Right atrium auricular region (tissue), 2 donors: Measurements from ENCODE around the gene MRTFA. TPM values are rescaled to one million over a fixed set of nuclear protein-coding genes. Genes with fewer than 3 reads are reported as not detected.

ENCODE experiments used
- DNase-seq: peaks from one replicate; pipeline ENCODE4 v3.0.0-alpha.2; 2019; ENCODE audit warnings: low spot score
- H3K27ac ChIP-seq, 2 donors: fragments of 200-600 bp; sonication (generic); 1 replicate in 1 of 2; 2 replicates in 1 of 2; pipeline ENCODE4 v1.5.1; 2016 to 2019
- H3K27me3 ChIP-seq, 2 donors: fragments of 200-600 bp; sonication (generic); one replicate each; pipeline versions ENCODE4 v1.5.1 to v1.6.0; 2017 to 2019
- H3K36me3 ChIP-seq: fragments of 200-600 bp; sonication (generic); one replicate; pipeline ENCODE4 v1.5.1; 2016
- H3K4me1 ChIP-seq, 2 donors: fragments of 200-600 bp; sonication (generic); one replicate each; pipeline versions ENCODE4 v1.5.1 to v1.6.0; 2017 to 2019
- H3K4me3 ChIP-seq, 2 donors: fragments of 200-600 bp; sonication (generic); 1 replicate in 1 of 2; 2 replicates in 1 of 2; pipeline ENCODE4 v1.5.1; 2017 to 2019; ENCODE audit warnings: mild to moderate bottlenecking in 1 of 2, moderate library complexity in 1 of 2
- H3K9me3 ChIP-seq, 2 donors: fragments of 200-600 bp; sonication (generic); one replicate each; pipeline ENCODE4 v1.5.1; 2019
- total RNA-seq, 2 donors: library from RNA; depleted of rRNA; stranded (reverse); fragments of >200 nt; gene quantifications; one replicate each; pipeline ENCODE4 v1.1.0, GENCODE V29; 2016
- TF ChIP-seq, protein P1 (sequence below), 2 donors: fragments of 200-600 bp; sonication (generic); IDR thresholded peaks; one replicate each; pipeline ENCODE4 v1.5.1; 2019; ENCODE audit warnings: antibody characterized with exemption in 2 of 2

Gene MRTFA
- total RNA-seq, 2 donors from 2014 or later, result 45.8 to 55.2 TPM

DNA sequence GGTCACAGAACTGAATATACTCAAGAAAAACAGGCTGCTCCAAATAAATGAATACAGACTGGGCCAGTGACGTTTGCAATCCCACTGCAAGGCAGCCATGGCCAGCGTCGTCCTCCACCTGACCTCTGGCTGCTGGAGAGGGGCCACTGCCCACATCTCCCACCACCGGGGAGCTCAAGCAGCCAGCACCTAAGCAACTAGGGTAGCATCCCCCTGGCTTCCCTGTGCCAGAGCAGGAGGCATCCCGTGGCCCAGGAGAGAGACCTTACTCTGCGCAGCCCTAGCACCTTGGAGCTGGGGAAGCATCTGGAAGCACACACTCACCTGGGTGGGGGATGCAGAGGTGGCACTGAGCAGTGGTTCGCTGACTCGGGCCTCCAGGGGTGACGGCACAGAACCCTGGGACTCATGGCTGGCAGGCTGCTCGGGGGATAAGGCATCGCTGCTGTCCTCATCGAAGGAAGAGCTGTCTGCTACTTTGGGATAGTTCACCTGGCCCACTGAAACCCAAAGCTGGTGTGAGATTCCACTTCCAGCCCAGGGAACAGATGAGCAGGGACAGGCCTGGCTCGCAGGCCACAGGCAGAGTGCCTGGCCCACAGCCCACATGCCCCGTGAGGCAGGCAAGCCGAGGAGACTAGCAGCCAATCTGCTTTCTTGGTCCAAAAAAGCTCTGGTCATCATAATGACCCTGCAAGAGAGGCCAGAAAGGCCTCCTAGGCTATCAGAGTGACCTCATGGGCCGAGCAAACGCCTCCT is 212.5 kb downstream of the MRTFA start:
- Histone ChIP-seq H3K36me3 (peaks cover 88% of the 10 kb centered on the region), H3K4me3 (no peak overlapping the region), H3K27me3 (no peaks in the 10 kb centered on the region), H3K9me3 (no peaks in the 10 kb centered on the region), H3K27ac (no peak overlapping the region), H3K4me1 (peaks cover 0 to 43% of the 10 kb centered on the region in 2 donors)
- TF ChIP-seq, protein P1, sequence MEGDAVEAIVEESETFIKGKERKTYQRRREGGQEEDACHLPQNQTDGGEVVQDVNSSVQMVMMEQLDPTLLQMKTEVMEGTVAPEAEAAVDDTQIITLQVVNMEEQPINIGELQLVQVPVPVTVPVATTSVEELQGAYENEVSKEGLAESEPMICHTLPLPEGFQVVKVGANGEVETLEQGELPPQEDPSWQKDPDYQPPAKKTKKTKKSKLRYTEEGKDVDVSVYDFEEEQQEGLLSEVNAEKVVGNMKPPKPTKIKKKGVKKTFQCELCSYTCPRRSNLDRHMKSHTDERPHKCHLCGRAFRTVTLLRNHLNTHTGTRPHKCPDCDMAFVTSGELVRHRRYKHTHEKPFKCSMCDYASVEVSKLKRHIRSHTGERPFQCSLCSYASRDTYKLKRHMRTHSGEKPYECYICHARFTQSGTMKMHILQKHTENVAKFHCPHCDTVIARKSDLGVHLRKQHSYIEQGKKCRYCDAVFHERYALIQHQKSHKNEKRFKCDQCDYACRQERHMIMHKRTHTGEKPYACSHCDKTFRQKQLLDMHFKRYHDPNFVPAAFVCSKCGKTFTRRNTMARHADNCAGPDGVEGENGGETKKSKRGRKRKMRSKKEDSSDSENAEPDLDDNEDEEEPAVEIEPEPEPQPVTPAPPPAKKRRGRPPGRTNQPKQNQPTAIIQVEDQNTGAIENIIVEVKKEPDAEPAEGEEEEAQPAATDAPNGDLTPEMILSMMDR (IDR thresholded peaks at IDR 0.05), result no peak
- DNase-seq, result no peak

GRCh38 chr22:40423310-40423688 is 213.2 kb downstream of the MRTFA start:
- peaks cover 0 to 43% of the 10 kb centered on the region in 2 donors for H3K4me1 ChIP-seq

DNA sequence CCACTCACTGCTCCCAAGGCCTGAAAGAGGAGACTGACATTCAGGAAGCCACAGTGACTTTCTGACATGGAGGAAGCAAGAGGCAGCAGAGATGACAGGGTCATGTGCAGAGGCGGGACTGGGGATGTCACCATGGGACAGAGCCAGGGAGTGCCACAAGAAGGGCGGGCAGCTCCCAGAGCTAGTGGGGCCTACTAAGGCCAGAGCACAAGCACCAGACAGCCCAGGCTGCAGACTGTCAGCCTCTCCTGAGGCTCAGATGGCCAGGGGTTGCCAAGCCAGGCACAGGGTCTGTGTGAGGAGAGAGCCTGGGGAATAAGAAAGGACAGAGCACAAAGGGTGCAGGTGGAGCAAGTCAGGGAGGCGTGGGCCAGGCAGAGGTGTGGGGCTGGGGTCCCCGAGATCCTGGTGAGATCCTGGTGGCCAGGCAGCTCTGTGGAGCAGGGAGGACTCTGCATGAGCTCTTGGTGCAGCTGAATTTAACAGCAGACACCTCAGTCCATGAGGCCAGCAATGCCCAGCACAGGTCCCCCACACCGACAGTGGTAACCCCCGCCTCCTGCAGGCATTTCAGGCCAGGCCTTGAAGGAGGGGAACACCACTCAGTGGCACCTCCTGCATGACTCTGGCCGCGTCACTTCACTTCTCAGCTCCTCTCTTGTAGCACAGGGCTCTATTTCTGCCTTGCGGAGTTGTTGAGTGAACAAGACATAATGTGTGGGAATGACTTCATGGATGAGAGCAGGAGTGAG is 213.8 kb downstream of the MRTFA start:
- peak overlapping the region in 1 of 2 donors; percentile 25 for H3K27ac ChIP-seq
- peaks cover 0 to 43% of the 10 kb centered on the region in 2 donors for H3K4me1 ChIP-seq
- no peaks in the 10 kb centered on the region for H3K27me3 ChIP-seq
- DNase-seq, result no peak
- no peak overlapping the region for H3K4me3 ChIP-seq
- H3K36me3 ChIP-seq, result peaks cover 88% of the 10 kb centered on the region
- no peaks in the 10 kb centered on the region for H3K9me3 ChIP-seq
- TF ChIP-seq, protein P1 (IDR thresholded peaks at IDR 0.05), result no peak

More at GRCh38 chr22:40423310-40423688, 213.2 kb downstream of the MRTFA start:
- no peaks in the 10 kb centered on the region for H3K9me3 ChIP-seq
- H3K27me3 ChIP-seq, result no peaks in the 10 kb centered on the region
- no peak overlapping the region for H3K4me3 ChIP-seq
- TF ChIP-seq, protein P1 (IDR thresholded peaks at IDR 0.05), result no peak
- H3K36me3 ChIP-seq, result peaks cover 88% of the 10 kb centered on the region
- no peak overlapping the region for H3K27ac ChIP-seq
- no peak for DNase-seq

DNA sequence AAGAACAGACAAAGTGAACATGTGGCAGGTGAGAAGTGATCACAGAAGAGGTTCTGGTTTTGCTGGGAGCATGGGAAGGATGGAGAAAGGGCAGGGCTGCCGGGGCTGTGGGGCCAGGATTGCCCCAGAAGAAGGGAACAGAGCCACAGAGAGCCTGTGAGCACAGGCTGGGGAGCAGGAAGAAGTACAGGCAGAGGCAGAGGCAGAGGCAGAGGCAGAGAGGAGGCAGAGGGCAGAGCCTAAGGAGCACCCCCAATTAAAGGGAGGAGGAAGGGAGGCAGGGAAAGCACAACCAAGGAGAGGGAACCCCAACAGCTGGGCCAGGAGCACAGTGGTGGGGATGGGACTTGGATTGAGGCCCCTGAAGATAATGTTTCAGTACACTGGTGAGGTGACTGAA is 214.6 kb downstream of the MRTFA start:
- TF ChIP-seq, protein P1 (IDR thresholded peaks at IDR 0.05), result no peak
- Histone ChIP-seq H3K4me3 (no peak overlapping the region), H3K4me1 (peaks cover 0 to 43% of the 10 kb centered on the region in 2 donors), H3K27me3 (no peaks in the 10 kb centered on the region), H3K36me3 (peaks cover 89% of the 10 kb centered on the region), H3K27ac (peak overlapping the region in 1 of 2 donors; percentile 25), H3K9me3 (no peaks in the 10 kb centered on the region)
- no peak for DNase-seq

DNA sequence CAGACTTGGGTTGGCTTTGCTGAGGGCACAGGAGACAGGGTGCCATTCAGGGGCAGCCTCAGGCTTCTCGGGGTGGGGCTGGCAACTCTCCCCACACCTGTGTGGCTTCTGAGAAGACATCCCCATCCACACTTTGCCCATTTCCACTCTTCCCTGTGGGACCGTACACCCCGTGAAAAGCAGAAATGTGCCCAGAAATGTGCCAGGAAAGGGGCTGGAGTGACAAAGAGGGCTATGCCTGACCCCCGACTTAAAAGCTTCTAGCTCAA is 215.5 kb downstream of the MRTFA start:
- H3K27me3 ChIP-seq, result no peaks in the 10 kb centered on the region
- H3K9me3 ChIP-seq, result no peaks in the 10 kb centered on the region
- no peak overlapping the region for H3K4me3 ChIP-seq
- TF ChIP-seq, protein P1 (IDR thresholded peaks at IDR 0.05), result no peak
- peaks cover 0 to 38% of the 10 kb centered on the region in 2 donors for H3K4me1 ChIP-seq
- DNase-seq, result no peak
- no peak overlapping the region for H3K27ac ChIP-seq
- peaks cover 94% of the 10 kb centered on the region for H3K36me3 ChIP-seq
